Lower leg skin (tissue), 4 donors: Measurements from ENCODE around the gene ARID3B. TPM values are rescaled to one million over a fixed set of nuclear protein-coding genes. Genes with fewer than 3 reads are reported as not detected.

Source experiments
- DNase-seq, 2 donors: peaks; one replicate each; pipeline ENCODE4 v3.0.0-alpha.2; 2019; ENCODE audit warnings: low spot score in 2 of 2
- H3K4me3 ChIP-seq: fragments of 200-600 bp; sonication (generic); 2 replicates; pipeline ENCODE4 v1.5.1; 2017; ENCODE audit warnings: mild to moderate bottlenecking, low read depth; ENCODE audit not compliant: poor library complexity, severe bottlenecking
- CTCF ChIP-seq, 3 donors: fragments of 450-650 bp; IDR thresholded peaks; one replicate each; pipeline ENCODE4 v1.5.1; 2016; ENCODE audit warnings: antibody characterized with exemption in 3 of 3, mild to moderate bottlenecking in 3 of 3, moderate library complexity in 2 of 3
- POLR2A ChIP-seq, 2 donors: fragments of 450-650 bp; IDR thresholded peaks; one replicate each; pipeline ENCODE4 v1.6.1; 2016 to 2017; ENCODE audit warnings: antibody characterized with exemption in 2 of 2, mild to moderate bottlenecking in 1 of 2, moderate library complexity in 1 of 2
- WGBS, 2 donors: methylation state at CpG; one replicate each; pipeline ENCODE4 v1.1.5; 2018; 5-methylcytosine and 5-hydroxymethylcytosine counted together
- intact Hi-C: fragments of 100-400 bp; cut with DNase I; formaldehyde crosslinking; loops from one replicate; pipeline ENCODE4 v1.15.0; 2023; ENCODE audit warnings: low total_unique reads
- total RNA-seq, 4 donors: library from RNA; depleted of rRNA; stranded (reverse); fragments of >200 nt; gene quantifications; one replicate each; pipeline ENCODE4 v1.1.0, GENCODE V29; 2016

ARID3B gene
- total RNA-seq, 4 donors from 2014 or later: 4.9 to 6.3 (median 6.1) TPM

GRCh38 chr15:74609938-74610301, 68.9 kb downstream of the ARID3B start:
- intact Hi-C loops: no loop called here
- DNase-seq: no peak
- 87 to 95% methylated on average over 3 of the region's 3 CpGs for WGBS, 2 donors
- H3K4me3 ChIP-seq: no peak overlapping the region
- no peak for TF ChIP-seq CTCF (IDR thresholded peaks at IDR 0.05)
- no peak for TF ChIP-seq POLR2A (IDR thresholded peaks at IDR 0.05)

GRCh38 chr15:74610302-74610951, 69.4 kb downstream of the ARID3B start:
- intact Hi-C loops: no loop called here
- 68 to 69% methylated on average over 6 to 7 of the region's 7 CpGs for WGBS, 2 donors
- no peak overlapping the region for H3K4me3 ChIP-seq
- DNase-seq: no peak
- TF ChIP-seq CTCF (IDR thresholded peaks at IDR 0.05): no peak
- TF ChIP-seq POLR2A (IDR thresholded peaks at IDR 0.05): no peak

GRCh38 chr15:74611341-74611740, 70.3 kb downstream of the ARID3B start:
- intact Hi-C loops: no loop called here
- no peak for DNase-seq
- H3K4me3 ChIP-seq: no peak overlapping the region
- no peak for TF ChIP-seq CTCF (IDR thresholded peaks at IDR 0.05)
- no peak for TF ChIP-seq POLR2A (IDR thresholded peaks at IDR 0.05)
- WGBS, 2 donors: 62 to 72% methylated on average over 2 to 11 of the region's 11 CpGs

GRCh38 chr15:74611834-74612233, 70.8 kb downstream of the ARID3B start:
- intact Hi-C loops: no loop called here
- no peak for DNase-seq
- TF ChIP-seq POLR2A (IDR thresholded peaks at IDR 0.05) (no peak), CTCF (IDR thresholded peaks at IDR 0.05) (no peak)
- WGBS, 2 donors: 73 to 90% methylated on average over 4 to 6 of the region's 6 CpGs
- no peak overlapping the region for H3K4me3 ChIP-seq

- H3K4me3 ChIP-seq: no peak overlapping the region
- no peak for DNase-seq
- 84 to 86% methylated on average over 2 of the region's 2 CpGs for WGBS, 2 donors
- TF ChIP-seq CTCF (IDR thresholded peaks at IDR 0.05): no peak
- no peak for TF ChIP-seq POLR2A (IDR thresholded peaks at IDR 0.05)
- intact Hi-C loops: no loop called here
Observed at GRCh38 chr15:74612677-74613076, 71.7 kb downstream of the ARID3B start.
